Thyroid gland (tissue), 4 donors: ENCODE data around the gene ESX1. TPM values are rescaled to one million over a fixed set of nuclear protein-coding genes. Genes with fewer than 3 reads are reported as not detected.
"Not testable (repeated sequence)": the region's sequence is repeated elsewhere in the genome, so short reads cannot be mapped to it uniquely, and the experiment has no call there.

Experiments used
- DNase-seq, 2 donors: peaks; one replicate each; pipeline ENCODE4 v3.0.0-alpha.2; 2019
- H3K27ac ChIP-seq, 3 donors: fragments of 200-600 bp; sonication (generic); 1 replicate in 2 of 3; 2 replicates in 1 of 3; pipeline ENCODE4 v1.5.1; 2016 to 2019; ENCODE audit warnings: mild to moderate bottlenecking in 1 of 3, moderate library complexity in 1 of 3
- H3K27me3 ChIP-seq: fragments of 200-600 bp; sonication (generic); one replicate; pipeline ENCODE4 v1.5.1; 2019
- H3K36me3 ChIP-seq, 2 donors: fragments of 200-600 bp; sonication (generic); one replicate each; pipeline ENCODE4 v1.5.1; 2016 to 2019
- H3K4me1 ChIP-seq, 2 donors: fragments of 200-600 bp; sonication (generic); one replicate each; pipeline ENCODE4 v1.5.1; 2017 to 2019
- H3K4me3 ChIP-seq, 3 donors: fragments of 200-600 bp; sonication (generic); replicated peaks in 1 of 3; 1 replicate in 2 of 3; 2 replicates in 1 of 3; pipeline ENCODE4 v1.5.1; 2016; ENCODE audit warnings: mild to moderate bottlenecking in 1 of 3
- H3K9me3 ChIP-seq: fragments of 200-600 bp; sonication (generic); one replicate; pipeline ENCODE4 v1.5.1; 2017
- POLR2A ChIP-seq, 2 donors: fragments of 450-650 bp; IDR thresholded peaks; one replicate each; pipeline ENCODE4 v1.6.1; 2017; ENCODE audit warnings: antibody characterized with exemption in 2 of 2, mild to moderate bottlenecking in 2 of 2, moderate library complexity in 1 of 2
- WGBS, 2 donors: methylation state at CpG; one replicate each; pipeline ENCODE4 v1.1.5; 2017; 5-methylcytosine and 5-hydroxymethylcytosine counted together
- intact Hi-C: fragments of 100-400 bp; cut with DNase I; formaldehyde crosslinking; loops from one replicate; pipeline ENCODE4 v1.15.1; 2023
- total RNA-seq, 4 donors: library from RNA; depleted of rRNA; stranded (reverse); fragments of >200 nt; gene quantifications; one replicate each; pipeline ENCODE4 v1.2.3, GENCODE V29; 2016
- TF ChIP-seq, protein P1 (sequence below), 6 experiments: fragments of 200-600 bp in 3 of 6; fragments of 450-650 bp in 3 of 6; sonication (generic) in 3 of 6; IDR thresholded peaks; one replicate each; pipeline ENCODE4 v1.5.1; 2016 to 2019; ENCODE audit warnings: antibody characterized with exemption in 6 of 6, mild to moderate bottlenecking in 2 of 6, inconsistent platforms in 1 of 6, moderate library complexity in 1 of 6

The ESX1 gene
- total RNA-seq, 4 donors from 2014 or later: not detected

DNA sequence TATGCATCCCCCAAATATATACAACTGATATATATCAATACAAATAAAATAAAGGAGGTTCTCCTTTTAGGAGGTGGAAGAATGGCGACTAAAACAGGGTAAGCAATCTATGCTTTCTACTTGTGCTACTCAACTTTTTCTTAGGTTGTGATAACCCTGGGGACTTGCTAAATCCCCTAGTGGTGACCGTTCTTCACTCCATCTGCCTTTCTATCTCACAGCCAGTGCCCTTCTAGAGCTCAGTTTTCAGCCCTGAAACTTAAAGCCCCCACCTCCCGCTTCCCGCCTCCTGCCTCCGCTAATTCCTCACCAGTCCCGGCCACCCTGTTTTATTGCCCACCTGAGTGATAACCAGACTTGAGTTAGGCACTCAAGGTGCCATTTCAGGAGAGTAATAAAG, 15.5 kb upstream of the ESX1 start:
- no peak overlapping the region for H3K4me3 ChIP-seq
- H3K27ac ChIP-seq: no peak overlapping the region
- H3K36me3 ChIP-seq: no peaks in the 10 kb centered on the region
- intact Hi-C loops: no loop called here
- no peaks in the 10 kb centered on the region for H3K4me1 ChIP-seq
- no peaks in the 10 kb centered on the region for H3K9me3 ChIP-seq
- no peak for DNase-seq
- TF ChIP-seq POLR2A (IDR thresholded peaks at IDR 0.05): no peak
- TF ChIP-seq, protein P1, sequence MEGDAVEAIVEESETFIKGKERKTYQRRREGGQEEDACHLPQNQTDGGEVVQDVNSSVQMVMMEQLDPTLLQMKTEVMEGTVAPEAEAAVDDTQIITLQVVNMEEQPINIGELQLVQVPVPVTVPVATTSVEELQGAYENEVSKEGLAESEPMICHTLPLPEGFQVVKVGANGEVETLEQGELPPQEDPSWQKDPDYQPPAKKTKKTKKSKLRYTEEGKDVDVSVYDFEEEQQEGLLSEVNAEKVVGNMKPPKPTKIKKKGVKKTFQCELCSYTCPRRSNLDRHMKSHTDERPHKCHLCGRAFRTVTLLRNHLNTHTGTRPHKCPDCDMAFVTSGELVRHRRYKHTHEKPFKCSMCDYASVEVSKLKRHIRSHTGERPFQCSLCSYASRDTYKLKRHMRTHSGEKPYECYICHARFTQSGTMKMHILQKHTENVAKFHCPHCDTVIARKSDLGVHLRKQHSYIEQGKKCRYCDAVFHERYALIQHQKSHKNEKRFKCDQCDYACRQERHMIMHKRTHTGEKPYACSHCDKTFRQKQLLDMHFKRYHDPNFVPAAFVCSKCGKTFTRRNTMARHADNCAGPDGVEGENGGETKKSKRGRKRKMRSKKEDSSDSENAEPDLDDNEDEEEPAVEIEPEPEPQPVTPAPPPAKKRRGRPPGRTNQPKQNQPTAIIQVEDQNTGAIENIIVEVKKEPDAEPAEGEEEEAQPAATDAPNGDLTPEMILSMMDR (IDR thresholded peaks at IDR 0.05): no peak
- WGBS, 2 donors: 38 to 42% methylated on average over 6 of the region's 6 CpGs
- no peaks in the 10 kb centered on the region for H3K27me3 ChIP-seq

DNA sequence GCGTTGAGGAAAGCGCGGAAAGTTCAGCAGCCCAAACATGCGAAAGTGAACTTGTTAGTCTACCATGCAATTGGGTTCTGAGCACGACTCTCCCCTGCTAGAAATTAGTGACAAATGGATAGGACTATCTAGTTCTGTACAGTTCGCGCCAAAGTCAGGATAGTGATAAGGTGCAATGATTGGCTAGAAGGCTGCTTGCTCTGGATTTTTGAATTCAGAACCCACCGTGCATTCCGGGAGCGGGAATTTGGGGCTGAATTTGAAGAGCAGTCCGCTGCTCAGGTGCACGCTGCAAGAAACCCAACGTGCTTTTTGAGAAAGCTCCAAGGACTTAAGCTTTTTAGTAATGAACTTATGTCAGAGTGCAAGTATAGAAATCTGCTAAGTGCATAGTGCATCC, 732 bp upstream of the ESX1 start:
- 2 to 5% methylated on average over 12 to 13 of the region's 13 CpGs for WGBS, 2 donors
- peaks cover 5% of the 10 kb centered on the region for H3K27me3 ChIP-seq
- no peak for DNase-seq

DNA sequence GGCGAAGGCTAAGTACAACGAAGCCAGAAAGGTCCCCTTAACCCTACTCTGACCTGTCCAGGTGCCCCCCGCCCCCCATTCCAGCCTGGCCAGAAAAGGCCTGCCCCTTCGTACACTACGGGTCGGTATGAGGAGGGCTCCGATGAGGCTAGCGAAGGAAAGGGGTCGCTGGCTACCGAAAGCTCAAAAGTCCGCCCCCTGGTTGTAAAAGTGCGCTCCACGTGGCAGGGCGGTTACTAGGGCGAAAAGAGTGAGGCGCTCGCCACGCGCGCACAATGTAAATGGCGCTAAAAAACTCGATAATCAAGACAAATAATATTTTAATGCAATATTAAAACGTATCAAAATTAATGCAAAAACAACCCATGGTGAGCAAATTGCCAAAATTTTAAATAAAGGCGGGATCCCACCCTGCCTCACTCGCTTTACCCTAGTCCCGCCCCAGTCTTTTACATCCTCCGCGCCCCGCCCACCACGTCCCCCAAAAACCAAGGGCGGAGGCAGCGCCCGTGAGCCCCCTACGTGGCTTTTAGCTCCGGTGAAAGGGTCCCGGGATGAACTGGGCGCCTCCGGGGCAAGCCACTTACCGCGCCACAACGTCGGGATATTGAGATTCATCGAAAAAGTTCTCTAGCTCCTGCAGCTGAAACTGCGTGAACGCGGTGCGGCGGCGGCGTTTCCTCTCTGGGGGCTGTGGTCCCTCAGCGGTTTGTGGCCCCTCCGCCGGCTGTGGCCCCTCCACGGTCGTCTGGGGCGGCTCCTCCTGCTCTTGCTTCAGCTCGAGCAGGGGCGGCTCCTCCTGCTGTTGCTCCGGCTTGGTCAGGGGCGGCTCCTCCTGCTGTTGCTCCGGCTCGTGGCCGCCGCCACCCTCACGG, 929 bp downstream of the ESX1 start:
- Histone ChIP-seq H3K9me3 (no peaks in the 10 kb centered on the region), H3K4me3 (peak overlapping the region in 1 of 3 donors; percentile 6), H3K27me3 (peaks cover 5% of the 10 kb centered on the region), H3K36me3 (no peaks in the 10 kb centered on the region), H3K4me1 (peaks cover 0 to 5% of the 10 kb centered on the region in 2 donors), H3K27ac (no peak overlapping the region)
- TF ChIP-seq POLR2A (IDR thresholded peaks at IDR 0.05): no peak
- TF ChIP-seq, protein P1 (IDR thresholded peaks at IDR 0.05): no peak
- intact Hi-C loops: no loop called here
- 4 to 6% methylated on average over 41 to 49 of the region's 65 CpGs for WGBS, 2 donors
- no peak for DNase-seq

More for the DNA sequence above, 732 bp upstream of the ESX1 start:
- Histone ChIP-seq H3K4me1 (peaks cover 0 to 5% of the 10 kb centered on the region in 2 donors), H3K9me3 (no peaks in the 10 kb centered on the region), H3K27ac (no peak overlapping the region), H3K4me3 (no peak overlapping the region), H3K36me3 (no peaks in the 10 kb centered on the region)
- intact Hi-C loops: no loop called here
- TF ChIP-seq POLR2A (IDR thresholded peaks at IDR 0.05): no peak
- TF ChIP-seq, protein P1 (IDR thresholded peaks at IDR 0.05): no peak

DNA sequence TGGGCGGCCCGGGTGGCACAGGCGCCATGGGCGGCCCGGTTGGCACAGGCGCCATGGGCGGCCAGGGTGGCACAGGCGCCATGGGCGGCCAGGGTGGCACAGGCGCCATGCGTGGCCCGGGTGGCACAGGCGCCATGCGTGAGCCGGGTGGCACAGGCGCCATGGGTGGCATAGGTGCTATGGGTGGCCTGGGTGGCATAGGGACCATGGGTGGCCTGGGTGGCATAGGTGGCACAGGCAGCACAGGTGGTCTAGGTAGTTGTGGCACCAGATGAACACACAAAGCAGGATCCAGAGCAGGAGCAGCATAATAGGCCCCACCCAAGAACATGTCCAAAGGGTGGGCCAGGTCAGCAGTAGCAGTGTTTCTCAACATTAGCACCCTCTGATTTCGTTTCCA, 4.3 kb downstream of the ESX1 start:
- H3K27me3 ChIP-seq: peaks cover 5% of the 10 kb centered on the region
- intact Hi-C loops: no loop called here

DNA sequence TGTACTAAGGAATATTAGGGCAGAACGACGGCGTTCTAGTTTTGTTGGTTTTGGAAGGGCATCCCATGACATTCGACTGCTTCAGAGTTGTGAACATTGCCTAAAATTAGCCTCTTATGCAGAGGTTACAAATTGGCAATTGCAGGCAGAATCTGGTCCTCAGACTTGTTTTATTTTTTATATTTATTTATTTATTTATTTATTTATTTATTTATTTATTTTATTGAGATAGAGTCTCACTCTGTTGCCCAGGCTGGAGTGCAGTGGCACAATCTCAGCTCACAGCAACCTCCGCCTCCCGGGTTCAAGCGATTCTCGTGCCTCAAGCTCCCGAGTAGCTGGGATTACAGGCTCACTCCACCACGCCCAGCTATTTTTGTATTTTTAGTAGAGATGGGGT, 24.7 kb downstream of the ESX1 start:
- H3K27ac ChIP-seq, H3K4me3 ChIP-seq, H3K27me3 ChIP-seq, H3K9me3 ChIP-seq, intact Hi-C loops, H3K4me1 ChIP-seq, H3K36me3 ChIP-seq, DNase-seq: not testable (repeated sequence)
- 90 to 91% methylated on average over 10 of the region's 10 CpGs for WGBS, 2 donors

More for the DNA sequence above, 4.3 kb downstream of the ESX1 start:
- no peaks in the 10 kb centered on the region for H3K36me3 ChIP-seq
- 64 to 91% methylated on average over 1 to 10 of the region's 17 CpGs for WGBS, 2 donors
- no peak overlapping the region for H3K4me3 ChIP-seq
- DNase-seq: no peak
- TF ChIP-seq, protein P1 (IDR thresholded peaks at IDR 0.05): no peak
- TF ChIP-seq POLR2A (IDR thresholded peaks at IDR 0.05): no peak
- peaks cover 0 to 5% of the 10 kb centered on the region in 2 donors for H3K4me1 ChIP-seq
- H3K27ac ChIP-seq: no peak overlapping the region
- no peaks in the 10 kb centered on the region for H3K9me3 ChIP-seq
